ENCODE results near the gene RCAN2. TPM values are rescaled to one million over a fixed set of nuclear protein-coding genes. Genes with fewer than 3 reads are reported as not detected.
"Not testable (repeated sequence)": the region's sequence is repeated elsewhere in the genome, so short reads cannot be mapped to it uniquely, and the experiment has no call there.

RCAN2 gene
- polyA plus RNA-seq, 4 donors: 0.67 to 8.7 (median 4.0) TPM

DNA sequence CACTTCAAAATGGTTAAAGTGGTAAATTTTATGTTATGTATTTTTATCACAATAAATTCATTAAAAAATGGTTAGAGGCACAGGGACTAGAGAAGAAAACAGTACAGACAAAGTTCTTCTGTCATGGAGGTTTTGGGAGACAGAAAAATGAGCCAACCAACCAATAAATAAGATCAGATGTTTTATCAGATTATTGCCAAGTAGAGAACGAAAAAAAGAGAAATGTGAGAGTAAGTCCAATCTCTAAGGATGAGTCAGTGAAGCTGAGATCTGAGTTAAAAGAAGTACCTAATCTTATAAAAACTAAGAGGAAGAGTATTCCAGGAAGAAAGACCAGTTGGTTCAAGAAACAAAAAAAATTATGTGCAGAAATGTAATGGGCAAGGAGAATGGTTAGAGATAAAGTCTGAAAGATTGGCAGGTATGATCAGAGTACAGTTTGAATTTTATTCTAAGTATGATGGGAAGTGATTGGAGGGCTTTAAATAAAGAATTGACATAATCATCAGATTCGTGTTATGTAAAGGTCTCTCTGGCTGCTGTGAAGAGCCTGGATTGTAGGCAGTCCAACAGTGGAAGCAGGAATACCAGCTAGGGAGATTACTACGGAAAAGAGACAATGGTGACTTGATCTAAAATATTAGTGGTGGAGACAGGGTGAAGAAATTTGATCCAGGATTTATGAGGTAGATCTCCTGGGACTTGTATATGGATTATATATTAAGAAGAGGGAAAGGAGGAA lies 79.6 kb downstream of the RCAN2 start:
- Histone ChIP-seq H3K4me3 (ENCODE audit: low read depth in 1 of 3, low read length in 3 of 3) (no peak overlapping the region), H3K27ac (ENCODE audit: low read depth in 1 of 3, low read length in 2 of 3) (no peak overlapping the region), H3K9me3 (ENCODE audit: control insufficient read depth in 2 of 2, insufficient read depth in 1 of 2, low read depth in 1 of 2, low read length in 1 of 2) (no peaks in the 10 kb centered on the region), H3K36me3 (ENCODE audit: control insufficient read depth in 3 of 3, insufficient read depth in 2 of 3, low read depth in 1 of 3, low read length in 3 of 3) (no peaks in the 10 kb centered on the region), H3K27me3 (ENCODE audit: control insufficient read depth in 3 of 3, insufficient read depth in 3 of 3, low read length in 3 of 3) (no peaks in the 10 kb centered on the region), H3K4me1 (ENCODE audit: control insufficient read depth in 3 of 3, insufficient read depth in 2 of 3, low read depth in 1 of 3, low read length in 2 of 3) (peaks cover 0 to 3% (median 0%) of the 10 kb centered on the region in 3 donors)
- DNase-seq: no peak
- FAIRE-seq: no peak
- WGBS, 3 donors: 66 to 73% (median 68%) methylated on average over 3 of the region's 3 CpGs

DNA sequence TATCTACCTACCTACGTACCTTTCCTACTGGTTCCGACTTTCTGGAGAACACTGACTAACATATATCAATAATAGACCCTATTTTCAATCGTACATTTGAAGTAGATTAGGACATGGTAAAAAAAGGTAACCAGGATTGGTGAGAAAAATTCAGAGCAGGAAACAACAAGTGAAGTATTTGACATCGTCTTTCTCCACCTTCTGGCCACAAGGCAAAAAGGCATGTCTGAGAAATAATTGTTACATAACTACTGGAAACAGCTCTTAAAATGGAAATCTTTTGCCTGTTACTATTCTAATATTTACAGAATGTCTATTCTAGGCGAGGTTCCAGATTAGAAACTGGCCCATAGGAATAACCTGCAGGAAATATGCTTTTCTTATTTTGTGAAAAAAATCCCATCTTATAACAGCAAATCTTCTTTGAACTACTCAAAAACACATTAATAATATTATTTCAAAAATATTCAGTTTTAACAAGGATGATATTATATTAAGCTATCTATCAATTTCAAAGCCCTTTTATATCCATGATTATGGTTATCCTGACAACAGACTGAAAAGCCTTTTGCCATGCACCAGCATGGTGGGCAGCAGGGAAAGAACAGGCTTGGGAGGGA lies 80.8 kb downstream of the RCAN2 start:
- DNase-seq (peak; percentile 55 to 66), FAIRE-seq (peak; percentile 87)
- no peak overlapping the region for H3K27ac ChIP-seq (ENCODE audit: low read depth in 1 of 3, low read length in 2 of 3)
- no peak overlapping the region for H3K4me3 ChIP-seq (ENCODE audit: low read depth in 1 of 3, low read length in 3 of 3)
- 23 to 30% (median 26%) methylated on average over 5 of the region's 5 CpGs for WGBS, 3 donors
- no peaks in the 10 kb centered on the region for H3K9me3 ChIP-seq (ENCODE audit: control insufficient read depth in 2 of 2, insufficient read depth in 1 of 2, low read depth in 1 of 2, low read length in 1 of 2)
- peaks cover 0 to 3% (median 0%) of the 10 kb centered on the region in 3 donors for H3K4me1 ChIP-seq (ENCODE audit: control insufficient read depth in 3 of 3, insufficient read depth in 2 of 3, low read depth in 1 of 3, low read length in 2 of 3)
- no peaks in the 10 kb centered on the region for H3K36me3 ChIP-seq (ENCODE audit: control insufficient read depth in 3 of 3, insufficient read depth in 2 of 3, low read depth in 1 of 3, low read length in 3 of 3)
- no peaks in the 10 kb centered on the region for H3K27me3 ChIP-seq (ENCODE audit: control insufficient read depth in 3 of 3, insufficient read depth in 3 of 3, low read length in 3 of 3)

- peaks cover 0 to 3% (median 0%) of the 10 kb centered on the region in 3 donors for H3K4me1 ChIP-seq (ENCODE audit: control insufficient read depth in 3 of 3, insufficient read depth in 2 of 3, low read depth in 1 of 3, low read length in 2 of 3)
- no peaks in the 10 kb centered on the region for H3K27me3 ChIP-seq (ENCODE audit: control insufficient read depth in 3 of 3, insufficient read depth in 3 of 3, low read length in 3 of 3)
- DNase-seq (no peak), FAIRE-seq (no peak)
- H3K36me3 ChIP-seq (ENCODE audit: control insufficient read depth in 3 of 3, insufficient read depth in 2 of 3, low read depth in 1 of 3, low read length in 3 of 3): no peaks in the 10 kb centered on the region
- no peaks in the 10 kb centered on the region for H3K9me3 ChIP-seq (ENCODE audit: control insufficient read depth in 2 of 2, insufficient read depth in 1 of 2, low read depth in 1 of 2, low read length in 1 of 2)
- WGBS, 3 donors: 78 to 88% (median 84%) methylated on average over 13 of the region's 13 CpGs
- no peak overlapping the region for H3K27ac ChIP-seq (ENCODE audit: low read depth in 1 of 3, low read length in 2 of 3)
- no peak overlapping the region for H3K4me3 ChIP-seq (ENCODE audit: low read depth in 1 of 3, low read length in 3 of 3)
Observed at GRCh38 chr6:46407776-46408530, 83.3 kb downstream of the RCAN2 start.

- no peaks in the 10 kb centered on the region for H3K36me3 ChIP-seq (ENCODE audit: control insufficient read depth in 3 of 3, insufficient read depth in 2 of 3, low read depth in 1 of 3, low read length in 3 of 3)
- H3K27me3 ChIP-seq (ENCODE audit: control insufficient read depth in 3 of 3, insufficient read depth in 3 of 3, low read length in 3 of 3): no peaks in the 10 kb centered on the region
- no peak overlapping the region for H3K27ac ChIP-seq (ENCODE audit: low read depth in 1 of 3, low read length in 2 of 3)
- DNase-seq (no peak), FAIRE-seq (no peak)
- H3K9me3 ChIP-seq (ENCODE audit: control insufficient read depth in 2 of 2, insufficient read depth in 1 of 2, low read depth in 1 of 2, low read length in 1 of 2): no peaks in the 10 kb centered on the region
- no peak overlapping the region for H3K4me3 ChIP-seq (ENCODE audit: low read depth in 1 of 3, low read length in 3 of 3)
- peaks cover 0 to 3% (median 0%) of the 10 kb centered on the region in 3 donors for H3K4me1 ChIP-seq (ENCODE audit: control insufficient read depth in 3 of 3, insufficient read depth in 2 of 3, low read depth in 1 of 3, low read length in 2 of 3)
- WGBS, 3 donors: 76 to 93% (median 84%) methylated on average over 3 of the region's 3 CpGs
Observed at GRCh38 chr6:46407246-46407645, 84.0 kb downstream of the RCAN2 start.

GRCh38 chr6:46405620-46406180 lies 85.5 kb downstream of the RCAN2 start:
- not testable (repeated sequence) for H3K9me3 ChIP-seq (ENCODE audit: control insufficient read depth in 2 of 2, insufficient read depth in 1 of 2, low read depth in 1 of 2, low read length in 1 of 2); H3K4me1 ChIP-seq (ENCODE audit: control insufficient read depth in 3 of 3, insufficient read depth in 2 of 3, low read depth in 1 of 3, low read length in 2 of 3); H3K4me3 ChIP-seq (ENCODE audit: low read depth in 1 of 3, low read length in 3 of 3); DNase-seq; H3K27ac ChIP-seq (ENCODE audit: low read depth in 1 of 3, low read length in 2 of 3); H3K27me3 ChIP-seq (ENCODE audit: control insufficient read depth in 3 of 3, insufficient read depth in 3 of 3, low read length in 3 of 3); FAIRE-seq; H3K36me3 ChIP-seq (ENCODE audit: control insufficient read depth in 3 of 3, insufficient read depth in 2 of 3, low read depth in 1 of 3, low read length in 3 of 3)
- 88 to 95% (median 95%) methylated on average over 19 to 30 of the region's 32 CpGs for WGBS, 3 donors

- 18 to 57% (median 35%) methylated on average over 1 of the region's 1 CpG for WGBS, 3 donors
- no peak overlapping the region for H3K4me3 ChIP-seq (ENCODE audit: low read depth in 1 of 3, low read length in 3 of 3)
- FAIRE-seq: no peak
- no peak overlapping the region for H3K27ac ChIP-seq (ENCODE audit: low read depth in 1 of 3, low read length in 2 of 3)
- H3K4me1 ChIP-seq (ENCODE audit: control insufficient read depth in 3 of 3, insufficient read depth in 2 of 3, low read depth in 1 of 3, low read length in 2 of 3): peaks cover 0 to 3% (median 0%) of the 10 kb centered on the region in 3 donors
- no peaks in the 10 kb centered on the region for H3K9me3 ChIP-seq (ENCODE audit: control insufficient read depth in 2 of 2, insufficient read depth in 1 of 2, low read depth in 1 of 2, low read length in 1 of 2)
- peak; percentile 42 to 63 for DNase-seq
- no peaks in the 10 kb centered on the region for H3K27me3 ChIP-seq (ENCODE audit: control insufficient read depth in 3 of 3, insufficient read depth in 3 of 3, low read length in 3 of 3)
- H3K36me3 ChIP-seq (ENCODE audit: control insufficient read depth in 3 of 3, insufficient read depth in 2 of 3, low read depth in 1 of 3, low read length in 3 of 3): no peaks in the 10 kb centered on the region
Observed at GRCh38 chr6:46400898-46401297, 90.4 kb downstream of the RCAN2 start.

- 73 to 81% (median 79%) methylated on average over 4 of the region's 4 CpGs for WGBS, 3 donors
- Histone ChIP-seq H3K9me3 (ENCODE audit: control insufficient read depth in 2 of 2, insufficient read depth in 1 of 2, low read depth in 1 of 2, low read length in 1 of 2) (no peaks in the 10 kb centered on the region), H3K27me3 (ENCODE audit: control insufficient read depth in 3 of 3, insufficient read depth in 3 of 3, low read length in 3 of 3) (no peaks in the 10 kb centered on the region), H3K4me3 (ENCODE audit: low read depth in 1 of 3, low read length in 3 of 3) (no peak overlapping the region), H3K27ac (ENCODE audit: low read depth in 1 of 3, low read length in 2 of 3) (no peak overlapping the region), H3K36me3 (ENCODE audit: control insufficient read depth in 3 of 3, insufficient read depth in 2 of 3, low read depth in 1 of 3, low read length in 3 of 3) (no peaks in the 10 kb centered on the region), H3K4me1 (ENCODE audit: control insufficient read depth in 3 of 3, insufficient read depth in 2 of 3, low read depth in 1 of 3, low read length in 2 of 3) (no peaks in the 10 kb centered on the region)
- no peak for DNase-seq
- no peak for FAIRE-seq
Observed at GRCh38 chr6:46395530-46395929, 95.7 kb downstream of the RCAN2 start.

- no peak for FAIRE-seq
- Histone ChIP-seq H3K4me1 (ENCODE audit: control insufficient read depth in 3 of 3, insufficient read depth in 2 of 3, low read depth in 1 of 3, low read length in 2 of 3) (no peaks in the 10 kb centered on the region), H3K4me3 (ENCODE audit: low read depth in 1 of 3, low read length in 3 of 3) (no peak overlapping the region), H3K9me3 (ENCODE audit: control insufficient read depth in 2 of 2, insufficient read depth in 1 of 2, low read depth in 1 of 2, low read length in 1 of 2) (no peaks in the 10 kb centered on the region), H3K27ac (ENCODE audit: low read depth in 1 of 3, low read length in 2 of 3) (no peak overlapping the region), H3K36me3 (ENCODE audit: control insufficient read depth in 3 of 3, insufficient read depth in 2 of 3, low read depth in 1 of 3, low read length in 3 of 3) (no peaks in the 10 kb centered on the region), H3K27me3 (ENCODE audit: control insufficient read depth in 3 of 3, insufficient read depth in 3 of 3, low read length in 3 of 3) (no peaks in the 10 kb centered on the region)
- WGBS, 3 donors: 79 to 88% (median 85%) methylated on average over 5 of the region's 5 CpGs
- no peak for DNase-seq
Observed at GRCh38 chr6:46393940-46394337, 97.3 kb downstream of the RCAN2 start.

All from small intestine (tissue), 7 donors.